Mononuclear cell (primary cell): ENCODE measurements around the gene SMTNL1. TPM values are rescaled to one million over a fixed set of nuclear protein-coding genes. Genes with fewer than 3 reads are reported as not detected.
A peak's percentile ranks its signal among the peaks of the same experiment; 100 is the strongest.
"Not testable (repeated sequence)": the region's sequence is repeated elsewhere in the genome, so short reads cannot be mapped to it uniquely, and the experiment has no call there.

Experiments used
- H3K27me3 ChIP-seq: 2 replicates; pipeline ENCODE4 v1.6.0; 2011; ENCODE audit warnings: low read length, control low read depth; ENCODE audit not compliant: insufficient read depth
- H3K4me1 ChIP-seq: 2 replicates; pipeline ENCODE4 v1.5.1; 2011; ENCODE audit warnings: mild to moderate bottlenecking, low read length, control low read depth; ENCODE audit not compliant: insufficient read depth
- H3K4me3 ChIP-seq: 2 replicates; pipeline ENCODE4 v1.5.1; 2011; ENCODE audit warnings: mild to moderate bottlenecking, low read length, moderate library complexity
- H3K9me3 ChIP-seq: 2 replicates; pipeline ENCODE4 v1.5.1; 2011; ENCODE audit warnings: low read depth, mild to moderate bottlenecking, control low read depth, low read length
- total RNA-seq: library from RNA; depleted of rRNA; stranded (reverse); fragments of >200 nt; gene quantifications from one replicate; pipeline ENCODE4 v1.2.3, GENCODE V29; 2012

The SMTNL1 gene
- total RNA-seq, 1 donor = 0.10 TPM

GRCh38 chr11:57523419-57523818 lies 14.0 kb upstream of the SMTNL1 start:
- Histone ChIP-seq H3K4me3 (no peak overlapping the region), H3K27me3 (no peaks in the 10 kb centered on the region), H3K4me1 (no peaks in the 10 kb centered on the region), H3K9me3 (no peaks in the 10 kb centered on the region)

GRCh38 chr11:57527056-57527631 lies 10.3 kb upstream of the SMTNL1 start:
- H3K4me1 ChIP-seq = peaks cover 22% of the 10 kb centered on the region
- no peaks in the 10 kb centered on the region for H3K9me3 ChIP-seq
- no peak overlapping the region for H3K4me3 ChIP-seq
- H3K27me3 ChIP-seq = no peaks in the 10 kb centered on the region

GRCh38 chr11:57529012-57529411 lies 8.4 kb upstream of the SMTNL1 start:
- no peak overlapping the region for H3K4me3 ChIP-seq
- H3K4me1 ChIP-seq = peaks cover 22% of the 10 kb centered on the region
- no peaks in the 10 kb centered on the region for H3K27me3 ChIP-seq
- no peaks in the 10 kb centered on the region for H3K9me3 ChIP-seq

- Histone ChIP-seq H3K4me1 (peaks cover 22% of the 10 kb centered on the region), H3K4me3 (peak overlapping the region; percentile 67), H3K27me3 (no peaks in the 10 kb centered on the region), H3K9me3 (no peaks in the 10 kb centered on the region)
Observed at GRCh38 chr11:57530215-57530595, 7.2 kb upstream of the SMTNL1 start.

- Histone ChIP-seq H3K9me3 (no peaks in the 10 kb centered on the region), H3K4me3 (peak within 1 kb of the TSS; percentile 67), H3K27me3 (no peaks in the 10 kb centered on the region), H3K4me1 (peaks cover 22% of the 10 kb centered on the region)
Observed at GRCh38 chr11:57530596-57531507, 6.5 kb upstream of the SMTNL1 start, which contains the start of gene TIMM10. Gene TIMM10, minus strand, starts transcription at chr11:57530754. Its CDS starts 565 bp downstream, at chr11:57530189.

- H3K4me3 ChIP-seq, H3K9me3 ChIP-seq, H3K27me3 ChIP-seq: not testable (repeated sequence)
- H3K4me1 ChIP-seq = peaks cover 20% of the 10 kb centered on the region
Observed at GRCh38 chr11:57534449-57534848, 2.9 kb upstream of the SMTNL1 start.

GRCh38 chr11:57539342-57539741 lies 1.9 kb downstream of the SMTNL1 start:
- no peaks in the 10 kb centered on the region for H3K27me3 ChIP-seq
- no peaks in the 10 kb centered on the region for H3K9me3 ChIP-seq
- H3K4me1 ChIP-seq = no peaks in the 10 kb centered on the region
- no peak overlapping the region for H3K4me3 ChIP-seq

- no peaks in the 10 kb centered on the region for H3K27me3 ChIP-seq
- no peaks in the 10 kb centered on the region for H3K4me1 ChIP-seq
- no peaks in the 10 kb centered on the region for H3K9me3 ChIP-seq
- no peak overlapping the region for H3K4me3 ChIP-seq
Observed at GRCh38 chr11:57541169-57541568, 3.8 kb downstream of the SMTNL1 start.

- Histone ChIP-seq H3K9me3 (no peaks in the 10 kb centered on the region), H3K27me3 (no peaks in the 10 kb centered on the region), H3K4me1 (peaks cover 7% of the 10 kb centered on the region), H3K4me3 (no peak overlapping the region)
Observed at GRCh38 chr11:57542582-57542981, 5.2 kb downstream of the SMTNL1 start.

- no peaks in the 10 kb centered on the region for H3K27me3 ChIP-seq
- peaks cover 13% of the 10 kb centered on the region for H3K4me1 ChIP-seq
- no peak overlapping the region for H3K4me3 ChIP-seq
- H3K9me3 ChIP-seq = no peaks in the 10 kb centered on the region
Observed at GRCh38 chr11:57543593-57543992, 6.2 kb downstream of the SMTNL1 start.

- no peak overlapping the region for H3K4me3 ChIP-seq
Observed at GRCh38 chr11:57544566-57544965, 7.2 kb downstream of the SMTNL1 start.

GRCh38 chr11:57545883-57546282 lies 8.5 kb downstream of the SMTNL1 start:
- Histone ChIP-seq H3K4me3 (no peak overlapping the region), H3K4me1 (peaks cover 13% of the 10 kb centered on the region), H3K27me3 (no peaks in the 10 kb centered on the region), H3K9me3 (no peaks in the 10 kb centered on the region)

More at GRCh38 chr11:57544566-57544965, 7.2 kb downstream of the SMTNL1 start:
- no peaks in the 10 kb centered on the region for H3K9me3 ChIP-seq
- H3K4me1 ChIP-seq = peaks cover 13% of the 10 kb centered on the region
- H3K27me3 ChIP-seq = no peaks in the 10 kb centered on the region

GRCh38 chr11:57546451-57546850 lies 9.1 kb downstream of the SMTNL1 start:
- Histone ChIP-seq H3K9me3 (no peaks in the 10 kb centered on the region), H3K27me3 (no peaks in the 10 kb centered on the region), H3K4me1 (peaks cover 13% of the 10 kb centered on the region), H3K4me3 (no peak overlapping the region)

GRCh38 chr11:57546869-57547475 lies 9.6 kb downstream of the SMTNL1 start:
- H3K9me3 ChIP-seq = no peaks in the 10 kb centered on the region
- no peaks in the 10 kb centered on the region for H3K27me3 ChIP-seq
- no peak overlapping the region for H3K4me3 ChIP-seq
- peaks cover 13% of the 10 kb centered on the region for H3K4me1 ChIP-seq

GRCh38 chr11:57547854-57548377 lies 10.5 kb downstream of the SMTNL1 start:
- Histone ChIP-seq H3K4me1 (peaks cover 13% of the 10 kb centered on the region), H3K27me3 (no peaks in the 10 kb centered on the region), H3K4me3 (no peak overlapping the region), H3K9me3 (no peaks in the 10 kb centered on the region)
